Adrenal gland (tissue), 5 donors: ENCODE data around the gene SLC7A10.

Experiments
- CTCF ChIP-seq, 6 experiments: fragments of 450-650 bp in 4 of 6; fragments of 200-600 bp in 2 of 6; sonication (generic) in 1 of 6; IDR thresholded peaks; 1 replicate in 5 of 6; 2 replicates in 1 of 6; pipeline versions ENCODE4 v1.5.1 to v1.8.0; 2016 to 2021; ENCODE audit warnings: antibody characterized with exemption in 6 of 6, mild to moderate bottlenecking in 2 of 6, moderate library complexity in 1 of 6
- POLR2A ChIP-seq, 2 donors: fragments of 450-650 bp; IDR thresholded peaks; one replicate each; pipeline ENCODE4 v1.6.1; 2017; ENCODE audit warnings: antibody characterized with exemption in 2 of 2, mild to moderate bottlenecking in 2 of 2, moderate library complexity in 1 of 2
- donor health status: DM: no; HTN: no; CAD: no.

GRCh38 chr19:33268162-33268991, 42.7 kb upstream of the SLC7A10 start:
- TF ChIP-seq CTCF (IDR thresholded peaks at IDR 0.05), result no peak
- TF ChIP-seq POLR2A (IDR thresholded peaks at IDR 0.05), result no peak
